Heart right ventricle (tissue), 16 donors: ENCODE results near the gene FA2H. TPM values are rescaled to one million over a fixed set of nuclear protein-coding genes. Genes with fewer than 3 reads are reported as not detected.

Experiments used
- ATAC-seq, 8 donors: fragments of 200-7000 bp; cut with Tn5 transposase; one replicate each; pipeline ENCODE4 v1.9.1; 2020; ENCODE audit warnings: mild to moderate bottlenecking in 8 of 8, moderate library complexity in 8 of 8, moderate number of reproducible peaks in 1 of 8
- DNase-seq, 2 donors: peaks; one replicate each; pipeline ENCODE4 v3.0.0-alpha.2; 2020
- H3K27ac ChIP-seq, 10 donors: fragments of 200-600 bp; sonication (generic) in 2 of 10; one replicate each; pipeline versions ENCODE4 v1.5.0 to v1.8.0; 2020 to 2022; ENCODE audit warnings: mild to moderate bottlenecking in 3 of 10
- H3K27me3 ChIP-seq, 7 donors: fragments of 200-600 bp; one replicate each; pipeline ENCODE4 v1.8.0; 2021 to 2022; ENCODE audit warnings: mild to moderate bottlenecking in 2 of 7
- H3K36me3 ChIP-seq, 9 donors: fragments of 200-600 bp; sonication (generic) in 1 of 9; one replicate each; pipeline versions ENCODE4 v1.5.0 to v1.8.0; 2020 to 2022; ENCODE audit warnings: mild to moderate bottlenecking in 2 of 9
- H3K4me1 ChIP-seq, 9 donors: fragments of 200-600 bp; sonication (generic) in 1 of 9; one replicate each; pipeline versions ENCODE4 v1.5.0 to v1.8.0; 2020 to 2022; ENCODE audit warnings: mild to moderate bottlenecking in 4 of 9
- H3K4me3 ChIP-seq, 10 donors: fragments of 200-600 bp; sonication (generic) in 2 of 10; one replicate each; pipeline versions ENCODE4 v1.5.0 to v1.8.0; 2020 to 2022; ENCODE audit warnings: mild to moderate bottlenecking in 7 of 10, moderate library complexity in 2 of 10
- H3K9me3 ChIP-seq, 11 donors: fragments of 200-600 bp in 10 of 11; sonication (generic) in 2 of 11; one replicate each; pipeline versions ENCODE4 v1.5.0 to v1.8.0; 2013 to 2022; ENCODE audit warnings: mild to moderate bottlenecking in 2 of 11, control low read depth in 1 of 11, moderate library complexity in 1 of 11
- CTCF ChIP-seq, 9 donors: fragments of 200-600 bp; sonication (generic) in 2 of 9; IDR thresholded peaks; one replicate each; pipeline versions ENCODE4 v1.5.0 to v1.8.0; 2021 to 2022; ENCODE audit warnings: antibody characterized with exemption in 9 of 9, mild to moderate bottlenecking in 5 of 9, moderate library complexity in 1 of 9
- WGBS, 2 donors: extraction: QIAGEN DNeasy Blood & Tissue Kit; methylation state at CpG; one replicate each; pipeline ENCODE4 v1.1.7; 2013; ENCODE audit warnings: inconsistent platforms in 1 of 2; 5-methylcytosine and 5-hydroxymethylcytosine counted together
- intact Hi-C, 10 donors: fragments of 100-400 bp; cut with DNase I; formaldehyde crosslinking; loops; one replicate each; pipeline versions ENCODE4 v1.11.1 to v1.14.2; 2022
- polyA plus RNA-seq, 2 donors: library from polyadenylated mRNA; stranded (reverse); fragments of 200-250 nt; gene quantifications; one replicate each; pipeline ENCODE4 v1.2.3, GENCODE V29; 2013
- total RNA-seq, 10 donors: library from RNA; stranded (reverse); fragmentation: NEBNext Ultra II Directional in 3 of 10; extraction: Animal tissue kit (Norgen Biotek cat#: 25700) in 3 of 10; gene quantifications; one replicate each; pipeline versions ENCODE4 v1.2.1 to v1.2.4, GENCODE V29; 2021 to 2023
- donor health status: Arrhythmogenic right ventricular cardiomyopathy.
- donor health status: ischemic (EF 13 %, LVEDD 7.1; RV severe dilation, severe dysfunction).
- donor health status: healthy with polysubstance abuse.
- donor health status: DM: no; HTN: yes; CAD: no.
- donor health status: DM: no; HTN: no; CAD: no.
- donor health status: ischemic (EF 25% LVEDD 6.9; RV normal size, moderate dysfunction).
- donor health status: ischemic (EF 25% LVEDD 5.7; RV mildly dilated, moderate dysfunction).
- donor health status: healthy.
- donor health status: DM: yes; HTN: yes; CAD: no.
- donor health status: Ischemic cardiomyopathy.
- donor health status: ischemic (EF 35%, LVEDD 5.7; RV mildly dilated, moderate dysfunction).
- donor health status: nonischemic (EF 11% LVEDD 7.7; RV severe dilation, severe dysfunction).
- donor health status: DM: yes; HTN: yes; CAD: no.
- donor health status: PGD.
- donor health status: ischemic (EF 29% LVEDD 5.4; RV normal size, mild dysfunction).
- donor health status: nonischemic (EF 23%, LVEDD 6.1; RV moderate dilation, normal function).

Gene FA2H
- total and polyA plus RNA-seq, 12 donors, result 0.04 to 0.41 (median 0.15) TPM; not detected in 9

GRCh38 chr16:74807052-74807646 is 32.5 kb upstream of the FA2H start:
- H3K27ac ChIP-seq, result no peak overlapping the region
- intact Hi-C loops, result no loop called here
- no peaks in the 10 kb centered on the region for H3K36me3 ChIP-seq
- DNase-seq (no peak), ATAC-seq (no peak)
- no peak for TF ChIP-seq CTCF (IDR thresholded peaks at IDR 0.05)
- WGBS, 2 donors, result 89 to 91% methylated on average over 7 of the region's 7 CpGs
- H3K9me3 ChIP-seq, result peaks cover 0 to 8% (median 0%) of the 10 kb centered on the region in 11 donors
- no peaks in the 10 kb centered on the region for H3K4me1 ChIP-seq
- peaks cover 0 to 3% (median 0%) of the 10 kb centered on the region in 7 donors for H3K27me3 ChIP-seq
- no peak overlapping the region for H3K4me3 ChIP-seq

DNA sequence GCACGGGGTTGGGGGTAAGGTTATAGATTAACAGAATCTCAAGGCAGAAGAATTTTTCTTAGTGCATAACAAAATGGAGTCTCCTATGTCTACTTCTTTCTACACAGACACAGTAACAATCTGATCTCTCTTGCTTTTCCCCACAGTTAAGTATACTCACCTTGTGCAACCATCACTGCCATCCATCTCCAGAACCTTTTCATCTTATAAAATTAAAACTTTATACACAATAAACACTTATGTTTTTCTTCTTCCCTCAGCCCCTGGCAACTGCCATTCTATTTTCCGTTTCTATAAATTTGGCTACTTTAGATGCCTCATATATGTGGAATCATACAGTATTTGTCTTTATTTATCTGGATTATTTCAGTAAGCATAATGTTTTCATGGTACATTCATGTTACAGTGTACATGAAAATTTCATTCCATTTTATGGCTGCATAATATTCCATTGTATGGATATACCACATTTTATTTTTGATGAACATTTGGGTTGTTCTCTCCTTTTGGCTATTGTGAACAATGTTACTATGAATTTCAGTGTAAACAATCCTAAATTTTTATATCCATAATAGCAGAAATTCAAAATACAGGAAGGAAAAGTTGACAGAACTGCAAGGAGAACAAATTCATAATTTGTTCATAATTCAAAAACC is 25.7 kb upstream of the FA2H start:
- Histone ChIP-seq H3K36me3 (no peaks in the 10 kb centered on the region), H3K27ac (no peak overlapping the region), H3K4me1 (no peaks in the 10 kb centered on the region), H3K4me3 (no peak overlapping the region), H3K9me3 (peaks cover 0 to 18% (median 5%) of the 10 kb centered on the region in 11 donors), H3K27me3 (peaks cover 0 to 18% (median 7%) of the 10 kb centered on the region in 7 donors)
- no peak for TF ChIP-seq CTCF (IDR thresholded peaks at IDR 0.05)
- intact Hi-C loops, result no loop called here
- ATAC-seq, result no peak
- no peak for DNase-seq
- 96 to 98% methylated on average over 1 to 2 of the region's 2 CpGs for WGBS, 2 donors

DNA sequence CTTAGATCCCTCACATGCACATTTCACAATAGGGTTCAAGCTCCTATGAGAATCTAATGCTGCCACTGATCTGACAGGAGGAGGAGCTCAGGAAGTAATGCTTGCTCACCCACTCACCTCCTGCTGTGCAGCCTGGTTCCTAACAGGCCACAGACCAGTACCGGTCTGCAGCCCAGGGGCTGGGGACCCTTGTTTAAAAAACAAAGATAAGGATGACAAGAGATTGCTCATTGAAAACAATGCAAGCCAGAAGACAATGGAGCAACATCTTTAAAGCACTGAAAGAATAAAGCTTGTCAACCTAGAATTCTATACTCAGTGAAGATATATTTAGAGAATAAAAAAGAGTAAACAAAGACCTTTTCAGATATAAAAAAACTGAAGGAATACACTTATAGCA is 22.8 kb upstream of the FA2H start:
- Histone ChIP-seq H3K4me3 (no peak overlapping the region), H3K9me3 (peaks cover 0 to 14% (median 5%) of the 10 kb centered on the region in 11 donors), H3K27me3 (peaks cover 0 to 41% (median 12%) of the 10 kb centered on the region in 7 donors), H3K27ac (no peak overlapping the region), H3K36me3 (no peaks in the 10 kb centered on the region), H3K4me1 (no peaks in the 10 kb centered on the region)
- intact Hi-C loops, result no loop called here
- TF ChIP-seq CTCF (IDR thresholded peaks at IDR 0.05), result no peak
- 43 to 47% methylated on average over 1 of the region's 1 CpG for WGBS, 2 donors
- ATAC-seq, result no peak
- no peak for DNase-seq

- 72 to 81% methylated on average over 2 of the region's 2 CpGs for WGBS, 2 donors
- DNase-seq (no peak), ATAC-seq (no peak)
- Histone ChIP-seq H3K27me3 (peaks cover 0 to 45% (median 7%) of the 10 kb centered on the region in 7 donors), H3K36me3 (no peaks in the 10 kb centered on the region), H3K4me1 (no peaks in the 10 kb centered on the region), H3K4me3 (no peak overlapping the region), H3K9me3 (peaks cover 0 to 11% (median 0%) of the 10 kb centered on the region in 11 donors), H3K27ac (no peak overlapping the region)
- TF ChIP-seq CTCF (IDR thresholded peaks at IDR 0.05), result no peak
- intact Hi-C loops, result no loop called here
Measured at GRCh38 chr16:74795104-74795503, 20.5 kb upstream of the FA2H start.
